GM12875 (cell line): ENCODE data around the gene CCDC8.
A peak's percentile ranks its signal among the peaks of the same experiment; 100 is the strongest.
"Not testable (repeated sequence)": the region's sequence is repeated elsewhere in the genome, so short reads cannot be mapped to it uniquely, and the experiment has no call there.

Experiments
- H3K4me3 ChIP-seq: one replicate; pipeline ENCODE4 v1.5.1; 2011; ENCODE audit warnings: low read depth, low read length, control low read depth
- TF ChIP-seq, protein P1 (sequence below): IDR thresholded peaks from 2 replicates; pipeline ENCODE4 v1.5.1; 2011; ENCODE audit warnings: low read depth, mild to moderate bottlenecking, control low read depth, inconsistent platforms, low read length, moderate library complexity, borderline replicate concordance; ENCODE audit not compliant: insufficient read depth

The CCDC8 gene

DNA sequence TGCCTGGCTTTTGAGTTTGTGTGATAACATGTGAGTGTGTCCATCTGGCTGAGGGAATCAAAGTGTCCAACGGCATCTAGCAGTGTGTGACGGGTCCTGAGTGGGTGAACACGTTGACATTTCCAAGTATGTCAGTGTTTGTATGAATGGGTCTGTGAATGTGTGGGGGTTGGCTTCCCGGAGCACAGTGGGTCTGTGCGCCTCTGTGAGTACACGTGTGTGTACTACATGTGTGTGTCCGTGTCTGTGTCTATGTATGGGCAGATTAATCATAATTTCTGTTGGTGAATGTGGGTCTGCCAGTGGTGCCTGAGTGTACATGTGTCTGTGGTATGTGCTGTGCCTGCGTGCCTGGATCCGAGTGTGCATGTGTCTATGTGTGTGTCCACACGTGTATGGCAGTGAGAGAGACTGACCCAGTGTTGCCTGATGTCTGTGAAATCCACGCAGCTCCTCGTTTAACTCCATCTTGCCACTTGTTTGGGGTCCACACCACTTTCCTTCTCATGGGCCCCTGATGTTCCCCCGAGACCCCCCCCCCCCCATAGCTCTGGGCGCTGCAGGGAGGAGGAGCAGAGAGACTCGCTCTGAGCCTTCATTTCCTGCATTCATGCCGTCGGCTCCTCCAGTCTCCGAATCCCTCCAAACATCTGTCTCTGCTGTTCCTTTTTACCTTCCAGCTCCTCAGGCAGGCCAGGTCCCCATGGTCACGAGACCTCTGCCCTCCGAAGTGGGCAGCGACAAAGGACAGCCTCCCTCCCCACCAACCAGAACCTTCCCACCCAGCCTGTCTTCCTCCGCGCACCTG is 5.3 kb downstream of the CCDC8 start:
- TF ChIP-seq, protein P1, sequence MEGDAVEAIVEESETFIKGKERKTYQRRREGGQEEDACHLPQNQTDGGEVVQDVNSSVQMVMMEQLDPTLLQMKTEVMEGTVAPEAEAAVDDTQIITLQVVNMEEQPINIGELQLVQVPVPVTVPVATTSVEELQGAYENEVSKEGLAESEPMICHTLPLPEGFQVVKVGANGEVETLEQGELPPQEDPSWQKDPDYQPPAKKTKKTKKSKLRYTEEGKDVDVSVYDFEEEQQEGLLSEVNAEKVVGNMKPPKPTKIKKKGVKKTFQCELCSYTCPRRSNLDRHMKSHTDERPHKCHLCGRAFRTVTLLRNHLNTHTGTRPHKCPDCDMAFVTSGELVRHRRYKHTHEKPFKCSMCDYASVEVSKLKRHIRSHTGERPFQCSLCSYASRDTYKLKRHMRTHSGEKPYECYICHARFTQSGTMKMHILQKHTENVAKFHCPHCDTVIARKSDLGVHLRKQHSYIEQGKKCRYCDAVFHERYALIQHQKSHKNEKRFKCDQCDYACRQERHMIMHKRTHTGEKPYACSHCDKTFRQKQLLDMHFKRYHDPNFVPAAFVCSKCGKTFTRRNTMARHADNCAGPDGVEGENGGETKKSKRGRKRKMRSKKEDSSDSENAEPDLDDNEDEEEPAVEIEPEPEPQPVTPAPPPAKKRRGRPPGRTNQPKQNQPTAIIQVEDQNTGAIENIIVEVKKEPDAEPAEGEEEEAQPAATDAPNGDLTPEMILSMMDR: no peak
- no peak overlapping the region for H3K4me3 ChIP-seq

GRCh38 chr19:46406976-46407375 is 6.4 kb downstream of the CCDC8 start:
- no peak overlapping the region for H3K4me3 ChIP-seq
- TF ChIP-seq, protein P1: no peak

DNA sequence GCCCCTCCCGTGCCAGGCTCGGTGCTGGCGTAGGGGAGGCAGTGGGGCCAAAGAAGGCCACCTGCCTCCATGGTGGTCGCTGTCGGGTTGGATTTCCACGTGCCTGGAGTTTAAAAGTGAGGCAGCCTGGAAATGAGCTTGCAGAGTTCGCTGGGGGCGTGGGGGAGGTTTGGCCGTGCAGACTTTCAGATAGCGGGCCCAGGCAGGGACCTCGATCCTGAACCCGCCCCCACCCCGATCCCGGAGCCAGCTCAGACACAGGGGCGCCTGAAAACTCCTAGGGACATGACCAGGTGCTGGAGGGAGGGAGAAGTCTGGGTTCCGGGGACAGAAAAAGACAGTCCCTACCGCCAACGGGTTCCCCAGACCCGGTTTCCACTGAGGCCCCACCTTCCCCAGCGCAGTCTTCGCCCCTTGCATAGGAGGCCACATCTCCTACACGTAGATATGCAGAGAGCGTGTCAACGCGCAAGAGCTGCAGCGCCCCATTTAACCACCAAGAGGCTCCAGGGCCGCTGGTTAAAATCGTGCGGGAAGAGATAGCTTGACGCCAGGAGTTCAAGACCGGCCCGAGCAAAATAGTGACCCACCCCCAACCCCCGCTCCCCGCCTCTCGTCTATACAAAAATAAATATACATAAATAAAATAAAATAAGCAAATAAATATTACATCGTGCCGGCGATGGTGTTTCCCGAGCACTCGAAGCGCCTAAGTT is 8.5 kb downstream of the CCDC8 start:
- TF ChIP-seq, protein P1: 0 out of 2 replicates have a peak, but pooled peaks have one; percentile 5
- H3K4me3 ChIP-seq: no peak overlapping the region

DNA sequence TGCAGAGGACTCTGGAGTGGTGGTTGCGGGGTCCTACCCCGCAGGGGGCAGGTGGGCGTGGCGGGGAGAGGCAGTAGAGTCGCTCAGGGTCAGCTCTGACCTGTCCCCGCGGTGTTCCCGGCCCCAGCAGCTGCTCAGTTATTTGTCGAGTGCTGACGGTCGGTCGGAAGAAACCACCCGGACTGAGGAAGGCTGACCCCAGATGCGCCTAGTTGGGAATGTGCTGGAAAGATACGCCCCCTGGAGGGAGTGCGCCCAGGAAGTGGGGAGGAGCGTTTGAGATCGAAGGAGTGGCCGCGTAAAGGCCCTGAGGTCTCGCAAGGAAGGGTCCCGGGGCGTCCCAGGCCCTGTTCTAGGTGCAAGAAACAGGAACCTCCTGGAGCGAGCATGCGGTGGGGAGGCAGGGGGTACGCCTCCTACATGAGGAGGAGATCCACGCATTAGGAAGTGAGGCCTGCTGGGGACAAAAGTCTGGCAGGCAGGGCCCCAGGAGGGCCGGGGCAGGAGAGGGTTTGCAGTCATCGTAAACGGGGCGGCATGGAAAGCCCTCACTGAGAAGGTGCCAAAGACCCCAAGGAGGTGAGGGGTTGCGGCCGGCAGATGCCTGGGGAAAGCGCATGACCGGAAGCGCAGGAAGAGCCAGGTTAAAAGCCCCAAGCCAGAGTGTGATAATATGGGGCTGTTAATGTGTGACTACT is 9.2 kb downstream of the CCDC8 start:
- H3K4me3 ChIP-seq: no peak overlapping the region
- TF ChIP-seq, protein P1: no peak

DNA sequence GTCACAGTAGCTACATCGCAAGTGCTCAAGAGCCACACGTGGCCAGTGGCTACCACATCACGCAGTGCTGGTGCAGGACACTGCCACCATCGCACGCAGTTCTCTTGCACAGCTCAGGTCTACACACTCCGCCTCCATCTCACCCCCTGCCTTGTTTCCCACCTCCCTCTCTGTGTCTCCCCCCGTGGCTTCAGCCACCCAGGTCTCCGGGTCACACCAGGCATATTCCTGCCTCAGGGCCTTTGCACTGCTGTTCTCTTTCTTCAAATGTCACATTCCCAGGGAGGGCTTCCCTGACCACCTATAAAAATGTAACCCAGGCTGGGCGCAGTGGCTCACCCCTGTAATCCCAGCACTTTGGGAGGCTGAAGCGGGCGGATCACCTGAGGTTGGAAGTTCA is 10.6 kb downstream of the CCDC8 start:
- H3K4me3 ChIP-seq: no peak overlapping the region
- TF ChIP-seq, protein P1: no peak

GRCh38 chr19:46397801-46398479 is 15.4 kb downstream of the CCDC8 start:
- not testable (repeated sequence) for H3K4me3 ChIP-seq

DNA sequence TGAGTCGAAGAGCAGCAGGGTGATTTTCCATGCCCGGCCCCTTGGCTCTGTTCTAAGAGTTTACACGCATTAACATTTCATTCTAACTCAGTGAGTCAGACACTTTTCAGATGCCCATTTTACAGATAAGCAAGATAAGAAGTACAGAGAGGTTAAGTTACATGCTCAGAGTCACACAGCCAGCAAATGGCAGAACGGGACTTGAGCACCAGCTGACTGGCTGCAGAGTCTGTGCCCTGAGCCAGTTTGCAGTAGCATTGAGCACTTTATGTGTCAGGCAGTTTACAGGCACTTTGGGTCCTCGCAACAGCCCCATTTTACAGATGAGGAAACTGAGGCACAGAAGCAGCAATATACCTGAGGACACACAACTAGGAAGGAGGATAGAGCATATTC is 19.0 kb downstream of the CCDC8 start:
- TF ChIP-seq, protein P1: no peak
- no peak overlapping the region for H3K4me3 ChIP-seq
